IMR-90 (cell line): Measurements from ENCODE around the gene PSMG4. TPM values are rescaled to one million over a fixed set of nuclear protein-coding genes. Genes with fewer than 3 reads are reported as not detected.

ENCODE experiments used
- ATAC-seq: fragments of 200-7000 bp; cut with Tn5 transposase; 2 replicates; pipeline ENCODE4 v1.9.1; 2020; ENCODE audit warnings: low read depth, mild to moderate bottlenecking, moderate library complexity
- BruUV-seq: library from RNA; stranded (reverse); fragments of 400-500 nt; replicated peaks from 2 replicates; lab custom pipeline; 2021; lab: Mats Ljungman, UMichigan
- CTCF ChIA-PET: fragments of 300-600 bp; formaldehyde crosslinking; extraction: SDS; loops from one replicate; lab custom pipeline; 2021; ENCODE audit warnings: antibody characterized with exemption; lab: Yijun Ruan, JAX
- POLR2A ChIA-PET: fragments of 300-600 bp; sonication (Branson Sonifier 250); formaldehyde crosslinking; loops from one replicate; lab custom pipeline; 2022; ENCODE audit warnings: antibody characterized with exemption; ENCODE audit not compliant: unreplicated experiment; lab: Charles Lee
- DNase-seq: peaks from one replicate; pipeline ENCODE4 v3.0.0; 2013
- H2AFZ ChIP-seq: replicated peaks from 2 replicates; pipeline ENCODE3; 2013; ENCODE audit warnings: low read length, mild to moderate bottlenecking; ENCODE audit not compliant: poor library complexity
- H2AK5ac ChIP-seq: 2 replicates; pipeline ENCODE4 v1.6.1; 2013; ENCODE audit warnings: low read depth, low read length, inconsistent platforms
- H2AK9ac ChIP-seq: replicated peaks from 2 replicates; pipeline ENCODE3; 2013; ENCODE audit warnings: mild to moderate bottlenecking, low read depth, low read length, moderate library complexity; ENCODE audit not compliant: poor library complexity
- H2BK120ac ChIP-seq: 2 replicates; pipeline ENCODE4 v1.6.1; 2013; ENCODE audit warnings: low read depth, low read length, inconsistent platforms
- H2BK15ac ChIP-seq: 3 replicates; pipeline ENCODE4 v1.6.1; 2013; ENCODE audit warnings: low read depth, low read length, inconsistent platforms
- H2BK20ac ChIP-seq: 2 replicates; pipeline ENCODE4 v1.6.1; 2013; ENCODE audit warnings: low read depth, mild to moderate bottlenecking, inconsistent platforms, low read length, moderate library complexity
- H2BK5ac ChIP-seq: 2 replicates; pipeline ENCODE4 v1.6.1; 2013; ENCODE audit warnings: mild to moderate bottlenecking, low read depth, low read length, inconsistent platforms; ENCODE audit not compliant: poor library complexity, severe bottlenecking
- H3K14ac ChIP-seq: replicated peaks from 2 replicates; pipeline ENCODE4 v1.6.1; 2013; ENCODE audit warnings: low read depth, low read length, inconsistent platforms
- H3K18ac ChIP-seq: 2 replicates; pipeline ENCODE4 v1.6.1; 2013; ENCODE audit warnings: low read depth, low read length, control low read depth
- H3K23ac ChIP-seq: 2 replicates; pipeline ENCODE4 v1.6.1; 2013; ENCODE audit warnings: low read depth, low read length, inconsistent platforms
- H3K27ac ChIP-seq: 2 replicates; pipeline ENCODE4 v1.5.1; 2013; ENCODE audit warnings: mild to moderate bottlenecking, control low read depth, low read length; ENCODE audit not compliant: insufficient read depth
- H3K27me3 ChIP-seq: 2 replicates; pipeline ENCODE4 v1.6.1; 2013; ENCODE audit warnings: low read length; ENCODE audit not compliant: control insufficient read depth, insufficient read depth
- H3K36me3 ChIP-seq: 2 replicates; pipeline ENCODE4 v1.6.1; 2013; ENCODE audit warnings: low read length, mixed read lengths; ENCODE audit not compliant: control insufficient read depth, insufficient read depth
- H3K4ac ChIP-seq: 2 replicates; pipeline ENCODE4 v1.6.1; 2013; ENCODE audit warnings: low read depth, low read length, inconsistent platforms
- H3K4me1 ChIP-seq: 2 replicates; pipeline ENCODE4 v1.6.1; 2013; ENCODE audit warnings: low read length, mixed read lengths; ENCODE audit not compliant: control insufficient read depth, insufficient read depth
- H3K4me2 ChIP-seq: 2 replicates; pipeline ENCODE4 v1.6.1; 2013; ENCODE audit warnings: low read depth, mild to moderate bottlenecking, control low read depth, low read length, moderate library complexity
- H3K4me3 ChIP-seq: 2 replicates; pipeline ENCODE4 v1.5.1; 2013; ENCODE audit warnings: low read depth, mild to moderate bottlenecking, control low read depth, low read length, moderate library complexity; ENCODE audit not compliant: insufficient read depth
- H3K56ac ChIP-seq: 2 replicates; pipeline ENCODE4 v1.6.1; 2013; ENCODE audit warnings: low read length, inconsistent platforms; ENCODE audit not compliant: insufficient read depth; ENCODE audit errors: extremely low read depth
- H3K79me1 ChIP-seq, 2 experiments: 2 replicates each; pipeline ENCODE4 v1.6.1; 2013; ENCODE audit warnings: low read length in 2 of 2, inconsistent platforms in 1 of 2, low read depth in 1 of 2
- H3K9ac ChIP-seq: 2 replicates; pipeline ENCODE4 v1.6.1; 2013; ENCODE audit warnings: low read depth, low read length, control low read depth
- H3K9me1 ChIP-seq: 2 replicates; pipeline ENCODE4 v1.6.1; 2013; ENCODE audit warnings: low read length, inconsistent platforms; ENCODE audit not compliant: insufficient read depth
- H3K9me3 ChIP-seq: 2 replicates; pipeline ENCODE4 v1.6.1; 2013; ENCODE audit warnings: low read length; ENCODE audit not compliant: control insufficient read depth, insufficient read depth
- H4K20me1 ChIP-seq: 2 replicates; pipeline ENCODE4 v1.6.1; 2013; ENCODE audit warnings: low read length, inconsistent platforms; ENCODE audit not compliant: insufficient read depth
- H4K5ac ChIP-seq: 2 replicates; pipeline ENCODE4 v1.6.1; 2013; ENCODE audit warnings: mild to moderate bottlenecking, low read depth, low read length, control low read depth
- H4K8ac ChIP-seq, 2 experiments: 2 replicates each; pipeline ENCODE4 v1.6.1; 2013; ENCODE audit warnings: low read depth in 2 of 2, low read length in 2 of 2, control low read depth in 1 of 2, inconsistent platforms in 1 of 2
- H4K91ac ChIP-seq: 2 replicates; pipeline ENCODE4 v1.6.1; 2013; ENCODE audit warnings: low read depth, low read length, inconsistent platforms; ENCODE audit not compliant: insufficient read depth
- BHLHE40 ChIP-seq: fragments of 150-350 bp; IDR thresholded peaks from 2 replicates; pipeline ENCODE4 v1.6.1; 2016; ENCODE audit warnings: mild to moderate bottlenecking, low read depth, low read length
- CHD1 ChIP-seq: IDR thresholded peaks from 2 replicates; pipeline ENCODE4 v1.6.1; 2012; ENCODE audit warnings: low read depth, low read length, improper control_type of control experiment
- FOS ChIP-seq: fragments of 150-350 bp; IDR thresholded peaks from 2 replicates; pipeline ENCODE4 v1.6.1; 2016; ENCODE audit warnings: low read depth, low read length
- MAZ ChIP-seq: IDR thresholded peaks from 2 replicates; pipeline ENCODE4 v1.6.1; 2012; ENCODE audit warnings: low read depth, mild to moderate bottlenecking, low read length, improper control_type of control experiment, moderate library complexity, borderline replicate concordance
- NFE2L2 ChIP-seq: fragments of 150-350 bp; IDR thresholded peaks from 2 replicates; pipeline ENCODE4 v1.6.1; 2016; ENCODE audit warnings: low read depth, mild to moderate bottlenecking, low read length
- RFX5 ChIP-seq: IDR thresholded peaks from 2 replicates; pipeline ENCODE4 v1.8.0; 2012; ENCODE audit warnings: low read depth, mild to moderate bottlenecking, low read length, moderate library complexity
- SMC3 ChIP-seq: fragments of 150-350 bp; IDR thresholded peaks from 2 replicates; pipeline ENCODE4 v1.6.1; 2016; ENCODE audit warnings: low read depth, mild to moderate bottlenecking, antibody characterized with exemption, low read length, moderate library complexity
- USF2 ChIP-seq: fragments of 150-350 bp; IDR thresholded peaks from 2 replicates; pipeline ENCODE4 v1.6.1; 2017; ENCODE audit warnings: mild to moderate bottlenecking, antibody characterized with exemption, low read length, low read depth
- WGBS, 2 experiments: methylation state at CpG; one replicate each; pipeline versions ENCODE4 v1.1.5 to v1.1.7; 2013; ENCODE audit warnings: missing lambda C conversion rate in 2 of 2; ENCODE audit not compliant: insufficient read length in 1 of 2; ENCODE audit errors: extremely low coverage in 2 of 2; 5-methylcytosine and 5-hydroxymethylcytosine counted together
- dilution Hi-C: fragments of 300-500 bp; cut with HindIII; formaldehyde crosslinking; loops from one replicate; pipeline ENCODE4 v1.14.3; 2018; ENCODE audit warnings: low sequenced_read_pairs; ENCODE audit not compliant: unreplicated experiment
- in situ Hi-C: fragments of 300-500 bp; cut with MboI; formaldehyde crosslinking; loops from 3 replicates; pipeline ENCODE4 v1.14.3; 2019; ENCODE audit warnings: low sequenced_read_pairs, inconsistent platforms, mixed read lengths
- intact Hi-C: fragments of 100-400 bp; cut with micrococcal nuclease; formaldehyde crosslinking; loops from 2 replicates; pipeline ENCODE4 v1.10.0; 2022
- polyA plus RNA-seq, 3 experiments: library from polyadenylated mRNA; depleted of rRNA; stranded (reverse); fragments of >200 nt; gene quantifications; 2 replicates each; pipeline ENCODE4 v1.2.3, GENCODE V29; 2012; ENCODE audit warnings: low replicate concordance in 1 of 3
- total RNA-seq: library from RNA; depleted of rRNA; stranded (reverse); fragments of >200 nt; gene quantifications from 2 replicates; pipeline ENCODE4 v1.2.3, GENCODE V29; 2012

PSMG4 gene
- total and polyA plus RNA-seq, 2 of the 4 experiments (the other 2 are of a cell fraction): 5.6 to 13.4 TPM

GRCh38 chr6:3284436-3284876 is 25.7 kb downstream of the PSMG4 start:
- no peak overlapping the region for H3K14ac ChIP-seq
- no peak overlapping the region for H2BK120ac ChIP-seq
- no peaks in the 10 kb centered on the region for H3K27me3 ChIP-seq
- H3K79me1 ChIP-seq: no peaks in the 10 kb centered on the region
- ChIA-PET CTCF (no interaction called here), POLR2A (no interaction called here)
- no peak overlapping the region for H3K18ac ChIP-seq
- intact Hi-C loops (loop anchor here (5.0 kb wide), 2 partner anchors 128 to 238 kb away; no protein-coding TSS in a partner anchor), dilution Hi-C loops (no loop called here), in situ Hi-C loops (loop anchor here (5.0 kb wide), 1 partner anchor 448 kb away; no protein-coding TSS in a partner anchor)
- no peaks in the 10 kb centered on the region for H3K9me3 ChIP-seq
- peaks cover 18% of the 10 kb centered on the region for H3K4me1 ChIP-seq
- H4K20me1 ChIP-seq: peaks cover 24% of the 10 kb centered on the region
- no peak for TF ChIP-seq MAZ
- TF ChIP-seq NFE2L2: no peak
- TF ChIP-seq SMC3: no peak
- TF ChIP-seq RFX5: no peak
- no peak for TF ChIP-seq FOS
- no peak for TF ChIP-seq USF2
- no peak for TF ChIP-seq CHD1
- no peak for TF ChIP-seq BHLHE40
- H3K9ac ChIP-seq: no peak overlapping the region
- no peak overlapping the region for H3K4me3 ChIP-seq
- H3K4me2 ChIP-seq: no peak overlapping the region
- no peak overlapping the region for H2BK5ac ChIP-seq
- H4K5ac ChIP-seq: no peak overlapping the region
- no peak overlapping the region for H2BK15ac ChIP-seq
- H3K27ac ChIP-seq: no peak overlapping the region
- H3K36me3 ChIP-seq: no peaks in the 10 kb centered on the region
- ATAC-seq (no peak), DNase-seq (no peak)
- H3K23ac ChIP-seq: no peak overlapping the region
- peaks cover 7% of the 10 kb centered on the region; the same call in 1 of the 2 replicates for H3K9me1 ChIP-seq
- no peak overlapping the region for H2AK5ac ChIP-seq
- no peak overlapping the region for H4K8ac ChIP-seq
- no peak overlapping the region for H2BK20ac ChIP-seq
- H3K4ac ChIP-seq: no peak overlapping the region
- H3K56ac ChIP-seq: no peak overlapping the region
- H4K91ac ChIP-seq: no peak overlapping the region
- peak overlapping the region; percentile 11 for H2AK9ac ChIP-seq
- no TSS peak for BruUV-seq
- WGBS, 2 experiments: 92% methylated on average over 14 of the region's 17 CpGs; no CpG with 5 or more reads in 1 of the 2 experiments
- H2AFZ ChIP-seq: no peak overlapping the region
